Effector CD8-positive, alpha-beta T cell (primary cell): ENCODE data around the gene HNRNPDL.
A peak's percentile ranks its signal among the peaks of the same experiment; 100 is the strongest.
"Not testable (repeated sequence)": the region's sequence is repeated elsewhere in the genome, so short reads cannot be mapped to it uniquely, and the experiment has no call there.

ENCODE experiments used
- DNase-seq: peaks from one replicate; lab custom pipeline; 2025; lab: John Stamatoyannopoulos, UW

Gene HNRNPDL

DNA sequence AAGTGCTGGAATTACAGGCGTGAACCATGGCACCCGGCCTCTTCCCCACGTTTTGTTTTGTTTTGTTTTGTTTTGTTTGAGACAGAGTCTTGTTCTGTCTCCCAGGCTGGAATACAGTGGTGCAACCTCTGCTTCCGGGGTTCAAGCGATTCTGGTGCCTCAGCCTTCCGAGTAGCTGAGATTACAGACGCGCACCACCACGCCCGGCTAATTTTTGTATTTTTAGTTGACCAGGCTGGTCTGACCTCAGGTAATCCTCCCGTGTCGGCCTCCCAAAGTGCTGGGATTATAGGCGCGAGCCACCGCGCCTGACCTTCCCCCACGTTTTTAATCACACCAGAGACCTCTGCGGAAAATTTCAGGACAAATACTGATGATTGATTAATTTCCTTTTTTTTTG lies 2.3 kb upstream of the HNRNPDL start:
- DNase-seq: no peak

DNA sequence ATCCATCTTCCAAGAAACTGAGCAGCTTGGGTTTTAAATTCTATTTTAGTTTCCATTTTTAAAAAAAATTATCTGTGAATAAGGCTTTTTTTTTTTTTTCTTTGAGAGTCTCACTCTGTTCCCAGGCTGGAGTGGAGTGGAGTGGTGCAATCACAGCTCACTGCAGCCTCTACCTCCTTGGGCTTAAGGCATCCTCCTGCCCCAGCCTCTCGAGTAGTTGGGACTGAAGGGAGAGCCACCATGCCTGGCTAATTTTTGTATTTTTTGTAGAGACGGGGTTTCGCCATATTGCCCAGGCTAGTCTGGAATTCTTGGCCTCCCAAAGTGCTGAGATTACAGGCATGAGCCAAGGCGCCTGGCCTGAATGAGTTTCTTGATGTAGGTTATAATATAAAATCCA lies 1.6 kb upstream of the HNRNPDL start:
- DNase-seq: no peak

- peak; percentile 11 for DNase-seq
Observed at GRCh38 chr4:82430964-82431745, 893 bp upstream of the HNRNPDL start.

- DNase-seq: peak; percentile 72
Observed at GRCh38 chr4:82429728-82430192, 502 bp downstream of the HNRNPDL start.

- DNase-seq: peak; percentile 88
Observed at GRCh38 chr4:82428969-82429727, 1.1 kb downstream of the HNRNPDL start.

GRCh38 chr4:82428526-82428968 lies 1.7 kb downstream of the HNRNPDL start:
- no peak for DNase-seq

DNA sequence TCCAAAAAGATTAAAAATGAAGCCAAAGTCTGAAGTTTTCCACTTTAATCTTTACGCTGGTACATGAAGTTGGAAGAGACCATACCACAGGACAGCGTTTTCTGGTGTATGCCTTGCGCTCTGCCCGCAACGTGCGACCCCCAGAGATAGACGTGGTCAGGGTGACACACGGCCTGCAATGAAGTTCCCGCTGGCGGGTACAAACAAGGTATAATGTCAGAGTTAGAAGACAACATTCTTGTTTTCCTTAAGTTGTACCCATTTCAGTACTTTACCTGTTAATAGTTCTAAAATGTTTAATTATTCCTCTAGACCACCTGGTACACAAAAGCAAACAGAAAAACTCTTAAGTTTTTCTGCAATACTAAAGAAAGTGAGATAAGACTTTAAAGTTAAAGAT lies 4.8 kb downstream of the HNRNPDL start:
- no peak for DNase-seq

DNA sequence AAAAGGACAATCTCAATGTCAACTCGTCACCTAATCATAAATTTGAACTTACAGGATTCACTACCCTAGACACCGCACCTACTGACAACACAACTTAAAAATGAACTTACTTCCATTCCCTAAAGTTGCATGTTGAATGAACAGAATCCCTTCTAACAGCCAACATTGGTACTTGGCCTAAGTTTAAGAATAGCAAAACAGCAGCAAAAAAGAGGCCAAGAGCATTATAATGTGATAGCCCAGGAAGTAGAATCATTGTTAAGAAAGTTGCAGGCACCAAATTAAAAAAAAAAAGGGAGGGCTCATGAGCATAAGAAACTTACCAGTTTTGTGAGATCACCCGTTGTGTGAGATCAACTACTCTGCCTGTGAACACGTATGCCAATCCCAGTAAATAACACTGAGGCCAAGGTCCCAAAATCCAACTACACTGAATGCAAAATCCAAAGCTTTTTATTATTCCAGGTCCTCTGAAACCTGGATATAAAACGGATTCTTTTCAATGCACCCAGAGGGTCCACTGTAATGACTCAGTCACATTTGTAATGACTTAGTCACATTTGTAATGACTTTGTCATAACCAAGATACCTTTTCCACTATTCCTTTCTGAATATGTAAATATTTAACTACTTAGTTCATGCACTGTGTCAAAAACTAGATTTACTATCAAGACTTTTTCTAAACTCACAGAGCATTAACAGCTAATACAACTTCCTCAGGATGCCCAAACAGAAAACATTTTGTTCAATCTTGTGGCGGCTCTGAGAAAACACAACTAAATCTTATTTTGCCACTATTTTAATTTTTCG lies 6.8 kb downstream of the HNRNPDL start:
- DNase-seq: no peak

- DNase-seq: no peak
Observed at GRCh38 chr4:82422616-82423015, 7.6 kb downstream of the HNRNPDL start.

DNA sequence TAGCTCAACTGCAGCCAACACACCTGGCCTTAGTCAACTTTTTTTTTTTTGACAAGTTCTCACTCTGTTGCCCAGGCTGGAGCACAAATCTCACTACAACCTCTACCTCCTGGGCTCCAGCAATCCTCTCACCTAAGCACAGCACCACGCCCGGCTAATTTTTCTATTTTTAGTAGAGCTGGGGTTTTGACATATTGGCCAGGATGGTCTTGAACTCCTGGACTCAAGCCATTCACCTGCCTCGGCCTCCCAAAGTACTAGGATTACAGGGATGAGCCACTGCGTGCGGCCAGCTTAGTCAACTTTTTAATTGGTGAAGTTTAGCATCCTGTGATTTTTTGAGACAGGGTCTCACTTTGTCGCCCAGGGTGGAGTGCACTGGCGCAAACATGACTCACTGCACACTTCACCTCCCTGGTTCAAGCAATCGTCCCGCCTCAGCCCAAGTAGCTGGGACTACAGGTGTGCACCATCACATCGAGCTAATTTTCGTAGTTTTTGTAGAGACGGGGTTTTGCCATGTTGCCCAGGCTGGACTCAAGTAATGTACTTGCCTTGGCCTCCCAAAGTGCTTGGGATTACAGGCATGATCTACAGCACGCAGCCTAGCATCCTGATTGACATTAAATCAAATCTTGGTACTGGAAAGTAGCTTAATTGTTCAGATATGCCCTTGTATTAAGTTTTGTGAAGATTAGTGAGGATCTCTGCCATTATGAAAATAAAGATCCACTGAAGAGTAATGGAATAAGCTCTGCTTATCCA lies 8.3 kb downstream of the HNRNPDL start:
- DNase-seq: no peak

DNA sequence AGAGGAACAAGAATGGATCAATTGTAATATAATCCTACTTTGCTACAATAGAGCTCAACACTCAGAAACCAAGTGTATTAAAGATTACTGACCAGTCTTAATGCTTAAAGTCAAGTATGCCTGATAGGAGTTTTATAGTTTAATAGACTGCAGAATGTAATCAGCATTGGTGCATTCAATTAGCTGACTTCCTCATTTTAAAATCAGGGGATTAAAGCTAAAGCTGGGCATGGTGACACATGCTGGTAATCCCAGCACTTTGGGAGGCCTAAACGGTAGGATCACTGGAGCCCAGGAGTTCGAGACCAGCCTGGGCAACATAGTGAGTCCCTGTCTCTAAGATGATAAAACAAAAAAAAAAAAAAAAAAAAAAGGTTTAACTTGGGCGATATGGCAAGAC lies 10.8 kb downstream of the HNRNPDL start:
- no peak for DNase-seq

DNA sequence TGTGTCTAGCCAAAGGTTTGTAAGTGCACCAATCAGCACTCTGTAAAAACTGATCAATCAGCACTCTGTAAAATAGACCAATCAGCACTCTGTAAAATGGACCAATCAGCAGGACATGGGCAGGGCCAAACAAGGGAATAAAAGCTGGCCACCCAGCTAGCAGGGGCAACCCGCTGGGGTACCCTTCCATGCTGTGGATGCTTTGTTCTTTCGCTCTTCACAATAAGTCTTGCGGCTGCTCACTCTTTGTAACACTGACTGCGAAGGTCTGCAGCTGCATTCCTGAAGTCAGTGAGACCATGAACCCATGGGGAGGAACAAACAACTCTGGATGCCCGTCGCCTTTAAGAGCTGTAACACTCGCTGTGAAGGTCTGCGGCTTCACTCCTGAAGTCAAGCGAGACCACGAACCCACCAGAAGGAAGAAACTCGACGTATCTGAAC lies 14.3 kb downstream of the HNRNPDL start:
- DNase-seq: no peak

GRCh38 chr4:82415061-82415460 lies 15.2 kb downstream of the HNRNPDL start:
- not testable (repeated sequence) for DNase-seq

GRCh38 chr4:82403725-82404124 lies 26.5 kb downstream of the HNRNPDL start:
- no peak for DNase-seq

- DNase-seq: no peak
Observed at GRCh38 chr4:82402196-82402775, 28.0 kb downstream of the HNRNPDL start.

DNA sequence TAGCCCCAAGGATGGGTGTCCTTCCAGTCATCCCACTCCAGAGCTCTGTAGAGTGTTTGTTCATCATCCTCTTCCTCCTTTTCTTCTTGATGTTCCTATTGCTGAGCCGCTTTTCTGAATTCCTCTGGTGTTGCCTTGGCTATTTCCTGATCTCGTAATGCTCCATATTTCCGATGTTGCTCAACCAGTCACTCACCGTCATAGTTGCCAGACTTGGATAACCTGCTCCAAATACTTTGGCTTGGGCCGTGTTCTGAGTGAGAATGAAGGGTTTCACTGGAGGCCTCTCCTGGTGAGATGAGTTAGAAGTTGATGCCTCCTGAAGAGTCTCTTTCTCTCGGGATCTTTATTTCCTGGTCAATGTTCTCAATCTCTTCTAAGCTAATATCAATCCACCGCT lies 28.7 kb downstream of the HNRNPDL start:
- DNase-seq: no peak

- no peak for DNase-seq
Observed at GRCh38 chr4:82398263-82398662, 32.0 kb downstream of the HNRNPDL start.

DNA sequence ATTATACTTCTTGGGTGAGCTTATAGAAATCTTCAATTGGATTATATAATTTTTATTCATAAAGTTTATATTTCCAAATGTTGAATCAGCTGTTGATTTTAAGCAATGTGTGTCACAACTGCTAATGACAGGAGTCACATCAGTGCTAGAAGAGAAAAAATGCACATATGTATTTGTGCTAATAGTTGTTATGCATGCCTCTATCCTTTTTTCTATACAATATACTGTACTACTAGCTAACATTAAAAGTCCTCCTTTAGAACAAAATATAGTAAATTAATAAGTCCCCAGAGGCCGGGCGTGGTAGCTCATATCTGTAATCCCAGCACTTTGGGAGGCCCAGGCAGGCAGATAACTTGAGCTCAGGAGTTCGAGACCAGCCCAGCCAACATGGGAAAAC lies 32.7 kb downstream of the HNRNPDL start:
- DNase-seq: no peak

GRCh38 chr4:82394896-82395295 lies 35.4 kb downstream of the HNRNPDL start:
- DNase-seq: no peak

GRCh38 chr4:82390061-82390460 lies 40.2 kb downstream of the HNRNPDL start:
- DNase-seq: not testable (repeated sequence)

DNA sequence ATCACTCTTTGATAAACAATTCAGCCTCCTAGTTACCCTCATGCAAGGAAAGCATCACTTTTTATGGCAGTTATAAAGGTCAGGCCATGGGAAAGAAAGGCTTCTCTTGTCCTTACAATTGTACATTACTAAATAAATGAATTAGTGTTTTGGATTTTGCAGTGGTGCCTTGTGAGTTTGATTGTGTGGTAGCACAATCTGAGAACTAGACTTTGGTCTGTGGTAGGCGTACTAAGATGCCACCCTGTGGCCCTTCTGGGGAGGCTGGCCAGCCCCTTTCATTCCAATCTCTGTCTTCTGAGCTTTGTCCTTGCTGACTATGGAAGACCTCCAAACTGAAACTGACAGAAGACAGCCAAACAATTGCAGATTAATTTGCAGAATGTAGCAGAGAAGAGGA lies 41.9 kb downstream of the HNRNPDL start:
- DNase-seq: no peak
